GM18519 (cell line): Measurements from ENCODE around the gene RPL36.
"Not testable (repeated sequence)": the region's sequence is repeated elsewhere in the genome, so short reads cannot be mapped to it uniquely, and the experiment has no call there.

Experiments
- ATAC-seq: cut with Tn5 transposase; IDR thresholded peaks from one replicate; pipeline ENCODE4 v1.9.1; 2021; ENCODE audit warnings: mild to moderate bottlenecking, moderate library complexity; ENCODE audit not compliant: unreplicated experiment, low FRiP score

Gene RPL36

GRCh38 chr19:5703819-5704818 lies 14.0 kb downstream of the RPL36 start:
- ATAC-seq, result no peak

- no peak for ATAC-seq
These were observed 15.5 kb downstream of the RPL36 start for GRCh38 chr19:5705552-5705951.

- ATAC-seq, result no peak
These were observed 16.9 kb downstream of the RPL36 start for GRCh38 chr19:5706876-5707573.

- no peak for ATAC-seq
These were observed 17.8 kb downstream of the RPL36 start for GRCh38 chr19:5707576-5708575.

GRCh38 chr19:5711025-5711424 lies 20.9 kb downstream of the RPL36 start:
- ATAC-seq, result no peak

- no peak for ATAC-seq
These were observed 21.6 kb downstream of the RPL36 start for GRCh38 chr19:5711713-5712161.

GRCh38 chr19:5713228-5713627 lies 23.1 kb downstream of the RPL36 start:
- ATAC-seq, result no peak

GRCh38 chr19:5714816-5715215 lies 24.7 kb downstream of the RPL36 start:
- ATAC-seq, result no peak

GRCh38 chr19:5717215-5717935 lies 27.3 kb downstream of the RPL36 start:
- ATAC-seq, result no peak

- ATAC-seq, result no peak
These were observed 28.0 kb downstream of the RPL36 start for GRCh38 chr19:5718037-5718578.

GRCh38 chr19:5718579-5719273 lies 28.6 kb downstream of the RPL36 start:
- ATAC-seq, result no peak

GRCh38 chr19:5719274-5719960 lies 29.3 kb downstream of the RPL36 start:
- no peak for ATAC-seq

- peak; percentile 70 for ATAC-seq
These were observed 30.1 kb downstream of the RPL36 start, which contains the start of the genes CATSPERD and LONP1 for GRCh38 chr19:5719961-5720790. CATSPERD (plus strand) TSS chr19:5720637; CDS start chr19:5720738, 101 bp downstream. LONP1 (minus strand) TSS chr19:5720146; CDS start chr19:5720132, 14 bp downstream.

- no peak for ATAC-seq
These were observed 37.5 kb downstream of the RPL36 start for GRCh38 chr19:5727453-5728050.

GRCh38 chr19:5733172-5733571 lies 43.1 kb downstream of the RPL36 start:
- ATAC-seq, result not testable (repeated sequence)

GRCh38 chr19:5738423-5738822 lies 48.3 kb downstream of the RPL36 start:
- no peak for ATAC-seq
